SU-DHL-6 (cell line): ENCODE data around the gene CCDC17.

ENCODE experiments used
- H2AFZ ChIP-seq: fragments of 200-600 bp; sonication (generic); 2 replicates; pipeline ENCODE4 v1.6.1; 2014; ENCODE audit warnings: low read depth, mild to moderate bottlenecking, moderate library complexity, mixed read lengths, antibody characterized with exemption, low read length; ENCODE audit not compliant: severe bottlenecking
- H3F3A ChIP-seq: fragments of 200-600 bp; shearing (Covaris generic); 2 replicates; pipeline ENCODE4 v1.6.0; 2016; ENCODE audit warnings: antibody characterized with exemption, mild to moderate bottlenecking; ENCODE audit not compliant: insufficient read depth
- H3K27ac ChIP-seq: fragments of 200-600 bp; sonication (generic); 2 replicates; pipeline ENCODE4 v1.5.1; 2016; ENCODE audit warnings: low read depth, mild to moderate bottlenecking, low read length, moderate library complexity, mixed read lengths
- H3K27me3 ChIP-seq: fragments of 200-600 bp; sonication (generic), shearing (Covaris generic); 2 replicates; pipeline ENCODE4 v1.6.0; 2014; ENCODE audit warnings: mild to moderate bottlenecking, low read length
- H3K36me3 ChIP-seq: fragments of 200-600 bp; sonication (generic); 2 replicates; pipeline ENCODE4 v1.6.1; 2014; ENCODE audit warnings: mild to moderate bottlenecking, low read length, mixed read lengths
- H3K4me2 ChIP-seq: fragments of 300-600, 200-600 bp; shearing (Covaris generic), sonication (generic); 2 replicates; pipeline ENCODE4 v1.6.0; 2014; ENCODE audit warnings: low read length, low read depth, mild to moderate bottlenecking; ENCODE audit not compliant: poor library complexity, severe bottlenecking
- H3K4me3 ChIP-seq: fragments of 200-600 bp; sonication (generic); 2 replicates; pipeline ENCODE4 v1.5.1; 2014; ENCODE audit warnings: antibody characterized with exemption, low read length, mild to moderate bottlenecking, mixed read lengths; ENCODE audit not compliant: insufficient read depth, poor library complexity, severe bottlenecking
- H3K79me2 ChIP-seq: fragments of 200-600 bp; sonication (generic); 2 replicates; pipeline ENCODE4 v1.6.1; 2014; ENCODE audit warnings: mild to moderate bottlenecking, low read length, moderate library complexity; ENCODE audit not compliant: insufficient read depth
- H3K9ac ChIP-seq: fragments of 200-600 bp; sonication (generic); 2 replicates; pipeline ENCODE4 v1.7.0; 2014; ENCODE audit warnings: mild to moderate bottlenecking, low read length
- H3K9me2 ChIP-seq: fragments of 200-600 bp; sonication (generic); replicated peaks from 2 replicates; pipeline ENCODE4 v1.6.1; 2014; ENCODE audit warnings: low read length; ENCODE audit not compliant: insufficient read depth
- H3K9me3 ChIP-seq: fragments of 200-600 bp; sonication (generic); 2 replicates; pipeline ENCODE4 v1.6.1; 2014; ENCODE audit warnings: low read length, mixed read lengths; ENCODE audit not compliant: insufficient read depth
- H4K20me1 ChIP-seq: fragments of 200-600 bp; sonication (generic); 2 replicates; pipeline ENCODE4 v1.6.1; 2014; ENCODE audit warnings: low read depth, mild to moderate bottlenecking, antibody characterized with exemption, low read length, moderate library complexity, mixed read lengths
- EZH2phosphoT487 ChIP-seq: fragments of 200-600 bp; sonication (generic), shearing (Covaris generic); conservative IDR thresholded peaks from 2 replicates; pipeline ENCODE4 v1.6.1; 2018; ENCODE audit warnings: mild to moderate bottlenecking, antibody characterized with exemption, low read length, moderate library complexity, mixed read lengths
- TF ChIP-seq, protein P1 (sequence below): fragments of 200-600 bp; sonication (generic); IDR thresholded peaks from one replicate; pipeline ENCODE4 v1.5.1; 2017; ENCODE audit warnings: antibody characterized with exemption, mild to moderate bottlenecking, low read length, moderate library complexity; ENCODE audit not compliant: insufficient read depth, poor library complexity, severe bottlenecking

Gene CCDC17

GRCh38 chr1:45640293-45640692 is 16.4 kb upstream of the CCDC17 start:
- no peak for TF ChIP-seq EZH2phosphoT487
- TF ChIP-seq, protein P1, sequence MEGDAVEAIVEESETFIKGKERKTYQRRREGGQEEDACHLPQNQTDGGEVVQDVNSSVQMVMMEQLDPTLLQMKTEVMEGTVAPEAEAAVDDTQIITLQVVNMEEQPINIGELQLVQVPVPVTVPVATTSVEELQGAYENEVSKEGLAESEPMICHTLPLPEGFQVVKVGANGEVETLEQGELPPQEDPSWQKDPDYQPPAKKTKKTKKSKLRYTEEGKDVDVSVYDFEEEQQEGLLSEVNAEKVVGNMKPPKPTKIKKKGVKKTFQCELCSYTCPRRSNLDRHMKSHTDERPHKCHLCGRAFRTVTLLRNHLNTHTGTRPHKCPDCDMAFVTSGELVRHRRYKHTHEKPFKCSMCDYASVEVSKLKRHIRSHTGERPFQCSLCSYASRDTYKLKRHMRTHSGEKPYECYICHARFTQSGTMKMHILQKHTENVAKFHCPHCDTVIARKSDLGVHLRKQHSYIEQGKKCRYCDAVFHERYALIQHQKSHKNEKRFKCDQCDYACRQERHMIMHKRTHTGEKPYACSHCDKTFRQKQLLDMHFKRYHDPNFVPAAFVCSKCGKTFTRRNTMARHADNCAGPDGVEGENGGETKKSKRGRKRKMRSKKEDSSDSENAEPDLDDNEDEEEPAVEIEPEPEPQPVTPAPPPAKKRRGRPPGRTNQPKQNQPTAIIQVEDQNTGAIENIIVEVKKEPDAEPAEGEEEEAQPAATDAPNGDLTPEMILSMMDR = no peak
- Histone ChIP-seq H3K4me2 (no peak overlapping the region), H3K79me2 (peaks cover 11% of the 10 kb centered on the region; the same call in 1 of the 2 replicates), H3K27ac (no peak overlapping the region), H3K36me3 (peaks cover 42% of the 10 kb centered on the region), H2AFZ (no peak overlapping the region), H3K9me2 (no peaks in the 10 kb centered on the region), H3F3A (peaks cover 10% of the 10 kb centered on the region), H3K9me3 (no peaks in the 10 kb centered on the region), H3K9ac (no peak overlapping the region), H3K4me3 (no peak overlapping the region), H3K27me3 (no peaks in the 10 kb centered on the region), H4K20me1 (peaks cover 5% of the 10 kb centered on the region; the same call in 1 of the 2 replicates)

DNA sequence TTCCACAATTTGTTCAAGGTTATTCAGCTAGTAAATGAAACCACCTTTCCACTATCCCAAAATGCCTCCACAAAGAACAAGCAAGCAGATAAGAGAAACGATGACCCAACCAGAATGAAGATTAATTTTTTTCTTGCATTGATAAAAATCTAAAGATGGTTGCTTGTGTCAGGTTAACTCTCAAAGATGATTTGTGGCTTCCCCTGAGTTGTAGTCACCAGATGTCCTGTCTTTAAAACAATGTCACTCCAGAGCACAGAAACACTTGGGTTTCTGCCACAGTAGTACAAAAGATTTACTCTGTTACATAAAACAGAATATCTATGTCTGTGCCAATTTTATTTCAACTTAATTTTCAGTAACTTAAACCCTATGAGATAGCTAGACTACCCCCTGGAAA is 11.4 kb upstream of the CCDC17 start:
- H3K27me3 ChIP-seq = no peaks in the 10 kb centered on the region
- H3K27ac ChIP-seq = no peak overlapping the region
- no peak overlapping the region for H3K4me3 ChIP-seq
- H3K9me2 ChIP-seq = no peaks in the 10 kb centered on the region
- peaks cover 61% of the 10 kb centered on the region for H3K36me3 ChIP-seq
- H4K20me1 ChIP-seq = no peaks in the 10 kb centered on the region
- no peaks in the 10 kb centered on the region for H3K9me3 ChIP-seq
- H3K4me2 ChIP-seq = no peak overlapping the region
- H3F3A ChIP-seq = no peaks in the 10 kb centered on the region
- no peak overlapping the region for H2AFZ ChIP-seq
- TF ChIP-seq, protein P1 = no peak
- TF ChIP-seq EZH2phosphoT487 = no peak
- no peak overlapping the region for H3K9ac ChIP-seq
- H3K79me2 ChIP-seq = no peaks in the 10 kb centered on the region

DNA sequence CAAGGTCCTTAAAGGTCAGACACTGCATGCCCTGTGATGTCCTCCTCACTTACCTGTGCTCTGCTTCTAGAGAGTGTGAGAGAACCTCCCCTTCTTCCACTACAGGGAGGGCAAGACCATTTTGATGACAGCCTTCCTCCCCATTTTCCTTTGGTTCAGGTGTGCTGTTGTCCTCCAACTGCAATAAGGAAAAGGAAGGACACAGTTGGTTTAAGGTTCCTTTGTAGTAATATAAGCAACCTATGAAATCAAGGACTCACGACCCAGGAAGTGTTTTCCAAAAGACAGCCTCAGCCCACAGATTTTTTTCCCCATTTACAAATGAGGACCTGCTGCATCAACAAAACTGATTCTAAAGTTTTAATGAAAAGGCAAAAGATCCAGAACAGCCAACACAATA is 6.6 kb upstream of the CCDC17 start:
- Histone ChIP-seq H3K27me3 (no peaks in the 10 kb centered on the region), H3K79me2 (no peaks in the 10 kb centered on the region), H3K4me2 (no peak overlapping the region), H3K9ac (no peak overlapping the region), H3K36me3 (peaks cover 46% of the 10 kb centered on the region; the same call in 1 of the 2 replicates), H3K4me3 (no peak overlapping the region), H3K27ac (no peak overlapping the region), H3K9me3 (no peaks in the 10 kb centered on the region), H2AFZ (no peak overlapping the region), H4K20me1 (no peaks in the 10 kb centered on the region), H3K9me2 (no peaks in the 10 kb centered on the region), H3F3A (peaks cover 5% of the 10 kb centered on the region; the same call in 1 of the 2 replicates)
- no peak for TF ChIP-seq EZH2phosphoT487
- TF ChIP-seq, protein P1 = no peak

- Histone ChIP-seq H3K36me3 (peaks cover 36% of the 10 kb centered on the region; the same call in 1 of the 2 replicates), H3K9me3 (no peaks in the 10 kb centered on the region), H3K27ac (no peak overlapping the region), H2AFZ (no peak overlapping the region), H3K79me2 (no peaks in the 10 kb centered on the region), H3K4me2 (no peak overlapping the region), H3K9ac (no peak overlapping the region), H3K4me3 (no peak overlapping the region), H3K27me3 (no peaks in the 10 kb centered on the region), H3K9me2 (no peaks in the 10 kb centered on the region), H4K20me1 (no peaks in the 10 kb centered on the region), H3F3A (peaks cover 5% of the 10 kb centered on the region; the same call in 1 of the 2 replicates)
- no peak for TF ChIP-seq EZH2phosphoT487
- TF ChIP-seq, protein P1 = no peak
These were observed 5.2 kb upstream of the CCDC17 start for GRCh38 chr1:45629035-45629434.
